Stimulated activated naive CD8-positive, alpha-beta T cell treated with anti-CD3 and anti-CD28 coated beads, Interleukin-15, Interleukin-2, amounts not matched to agents 100 ng/mL and 50 ng/mL, for 24 hours (primary cell): ENCODE measurements around the gene XDH.

Experiments used
- H3K27ac Mint-ChIP-seq: one replicate; pipeline ENCODE4 v1.8.0; 2021; ENCODE audit warnings: mild to moderate bottlenecking, mixed read lengths
- H3K27me3 Mint-ChIP-seq: one replicate; pipeline ENCODE4 v1.8.0; 2021; ENCODE audit warnings: mixed read lengths
- H3K36me3 Mint-ChIP-seq: one replicate; pipeline ENCODE4 v1.8.0; 2021; ENCODE audit warnings: low read depth, mixed read lengths
- H3K4me1 Mint-ChIP-seq: one replicate; pipeline ENCODE4 v1.8.0; 2021; ENCODE audit warnings: low read depth, mixed read lengths
- H3K4me3 Mint-ChIP-seq: one replicate; pipeline ENCODE4 v1.8.0; 2021; ENCODE audit warnings: mild to moderate bottlenecking, mixed read lengths
- H3K9me3 Mint-ChIP-seq: one replicate; pipeline ENCODE4 v1.8.0; 2021; ENCODE audit warnings: mixed read lengths

XDH gene

GRCh38 chr2:31384771-31385276 lies 29.7 kb downstream of the XDH start:
- Mint-ChIP-seq H3K9me3 (no peaks in the 10 kb centered on the region), H3K27ac (no peak overlapping the region), H3K36me3 (no peaks in the 10 kb centered on the region), H3K4me3 (no peak overlapping the region), H3K27me3 (no peaks in the 10 kb centered on the region), H3K4me1 (no peaks in the 10 kb centered on the region)

GRCh38 chr2:31384351-31384750 lies 30.2 kb downstream of the XDH start:
- H3K36me3 Mint-ChIP-seq: no peaks in the 10 kb centered on the region

GRCh38 chr2:31383471-31384153 lies 30.9 kb downstream of the XDH start:
- H3K9me3 Mint-ChIP-seq: no peaks in the 10 kb centered on the region
- H3K4me3 Mint-ChIP-seq: no peak overlapping the region
- H3K4me1 Mint-ChIP-seq: no peaks in the 10 kb centered on the region
- H3K27ac Mint-ChIP-seq: no peak overlapping the region
- no peaks in the 10 kb centered on the region for H3K36me3 Mint-ChIP-seq
- H3K27me3 Mint-ChIP-seq: no peaks in the 10 kb centered on the region

More at GRCh38 chr2:31384351-31384750, 30.2 kb downstream of the XDH start:
- no peak overlapping the region for H3K4me3 Mint-ChIP-seq
- no peaks in the 10 kb centered on the region for H3K27me3 Mint-ChIP-seq
- H3K27ac Mint-ChIP-seq: no peak overlapping the region
- no peaks in the 10 kb centered on the region for H3K4me1 Mint-ChIP-seq
- no peaks in the 10 kb centered on the region for H3K9me3 Mint-ChIP-seq

DNA sequence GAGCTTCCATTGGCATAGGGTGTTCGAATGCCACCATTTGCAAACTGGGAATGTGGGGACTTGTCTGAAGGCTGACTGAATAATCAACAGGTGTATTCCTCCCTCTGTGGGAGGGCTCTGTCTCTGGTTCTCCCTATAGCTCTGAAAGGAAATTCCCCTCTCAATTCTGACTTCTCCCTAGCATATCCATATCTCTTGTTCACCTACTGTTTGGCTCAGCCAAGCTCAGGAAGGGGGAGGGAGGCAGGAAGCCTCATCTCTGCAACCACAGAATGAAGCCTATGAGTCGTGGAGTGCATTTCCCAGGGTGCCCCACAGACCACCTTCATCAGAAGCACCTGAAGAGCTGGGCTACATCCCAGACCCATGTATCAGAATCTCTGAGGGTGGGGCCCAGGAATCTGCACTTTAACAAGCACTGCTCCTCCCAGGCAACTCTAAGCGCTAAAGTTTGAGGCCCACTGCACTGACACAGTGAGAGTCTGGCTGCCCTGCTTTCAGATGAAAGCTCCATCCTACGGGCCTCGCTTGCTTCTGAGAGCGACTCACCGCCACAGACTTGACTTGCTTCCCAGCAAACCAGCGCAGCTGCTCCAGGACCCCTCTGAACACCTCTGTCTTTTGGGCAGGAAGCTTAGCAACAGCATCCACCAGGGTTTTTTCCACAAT lies 32.0 kb downstream of the XDH start:
- Mint-ChIP-seq H3K27me3 (no peaks in the 10 kb centered on the region), H3K4me3 (no peak overlapping the region), H3K9me3 (no peaks in the 10 kb centered on the region), H3K4me1 (no peaks in the 10 kb centered on the region), H3K27ac (no peak overlapping the region), H3K36me3 (no peaks in the 10 kb centered on the region)

- Mint-ChIP-seq H3K4me3 (no peak overlapping the region), H3K4me1 (no peaks in the 10 kb centered on the region), H3K9me3 (no peaks in the 10 kb centered on the region), H3K36me3 (no peaks in the 10 kb centered on the region), H3K27me3 (no peaks in the 10 kb centered on the region), H3K27ac (no peak overlapping the region)
Measured at GRCh38 chr2:31381601-31382000, 32.9 kb downstream of the XDH start.

DNA sequence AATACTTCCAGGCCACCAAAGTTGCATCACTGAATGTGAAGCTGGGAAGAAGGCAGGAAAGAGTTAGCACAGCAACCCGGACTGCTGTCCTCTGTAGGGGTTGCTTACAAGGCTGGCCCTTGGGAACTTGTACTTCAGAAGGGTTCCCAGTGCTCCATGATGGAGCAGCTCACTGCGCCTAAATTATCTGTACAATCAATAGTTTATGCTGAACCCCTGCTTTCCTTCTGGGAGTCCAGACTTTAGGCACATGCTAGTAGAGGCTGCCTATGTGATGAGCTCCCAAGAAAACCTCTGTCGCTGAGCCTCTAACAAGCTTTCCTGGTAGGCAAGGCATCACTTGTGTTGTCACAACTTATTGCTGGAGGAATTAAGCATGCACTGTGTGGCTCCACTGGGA lies 34.3 kb downstream of the XDH start:
- Mint-ChIP-seq H3K27me3 (no peaks in the 10 kb centered on the region), H3K36me3 (no peaks in the 10 kb centered on the region), H3K27ac (no peak overlapping the region), H3K4me3 (no peak overlapping the region), H3K4me1 (no peaks in the 10 kb centered on the region), H3K9me3 (no peaks in the 10 kb centered on the region)

- no peaks in the 10 kb centered on the region for H3K4me1 Mint-ChIP-seq
- no peak overlapping the region for H3K27ac Mint-ChIP-seq
- H3K36me3 Mint-ChIP-seq: no peaks in the 10 kb centered on the region
- no peaks in the 10 kb centered on the region for H3K9me3 Mint-ChIP-seq
- no peaks in the 10 kb centered on the region for H3K27me3 Mint-ChIP-seq
- no peak overlapping the region for H3K4me3 Mint-ChIP-seq
Measured at GRCh38 chr2:31379747-31380146, 34.8 kb downstream of the XDH start.

DNA sequence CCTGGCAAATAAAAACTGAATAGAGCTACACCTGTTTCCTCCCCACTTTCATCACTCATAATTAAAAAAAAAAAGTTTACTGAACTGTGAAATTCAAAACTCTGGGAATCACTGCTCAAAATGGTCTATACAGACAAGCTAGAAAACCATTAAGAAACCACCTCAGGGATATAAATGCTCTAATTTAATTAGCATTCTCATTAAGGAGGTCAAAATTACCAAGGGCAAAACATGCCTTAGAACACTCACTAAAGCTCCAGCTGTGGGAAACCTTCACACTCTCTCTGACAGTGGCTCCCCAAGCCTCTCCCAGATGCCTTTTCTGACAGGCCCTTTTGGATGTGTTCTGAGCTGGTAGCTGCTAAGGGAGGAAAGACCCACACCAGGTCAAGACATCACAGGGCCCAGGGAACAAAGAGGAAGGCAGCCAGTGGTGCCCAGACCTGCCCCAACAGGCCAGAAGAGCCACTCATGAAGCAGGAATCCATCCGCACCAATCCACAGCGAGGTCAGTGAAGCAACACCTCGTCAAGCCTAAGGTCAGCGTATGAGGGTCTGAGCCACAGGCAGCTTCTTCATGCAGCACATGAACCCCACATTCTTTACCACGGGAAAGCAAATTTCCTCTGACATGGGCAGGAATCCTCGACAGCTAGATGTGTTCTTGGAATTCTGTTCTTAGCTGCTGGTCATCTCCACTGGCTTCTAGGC lies 35.6 kb downstream of the XDH start:
- Mint-ChIP-seq H3K9me3 (no peaks in the 10 kb centered on the region), H3K27me3 (no peaks in the 10 kb centered on the region), H3K4me1 (no peaks in the 10 kb centered on the region), H3K36me3 (no peaks in the 10 kb centered on the region), H3K4me3 (no peak overlapping the region), H3K27ac (no peak overlapping the region)

- Mint-ChIP-seq H3K4me3 (no peak overlapping the region), H3K4me1 (no peaks in the 10 kb centered on the region), H3K27me3 (no peaks in the 10 kb centered on the region), H3K27ac (no peak overlapping the region), H3K36me3 (no peaks in the 10 kb centered on the region), H3K9me3 (no peaks in the 10 kb centered on the region)
Measured at GRCh38 chr2:31378389-31378788, 36.2 kb downstream of the XDH start.

- H3K27me3 Mint-ChIP-seq: no peaks in the 10 kb centered on the region
- no peaks in the 10 kb centered on the region for H3K9me3 Mint-ChIP-seq
- H3K4me3 Mint-ChIP-seq: no peak overlapping the region
- H3K27ac Mint-ChIP-seq: no peak overlapping the region
- no peaks in the 10 kb centered on the region for H3K36me3 Mint-ChIP-seq
- no peaks in the 10 kb centered on the region for H3K4me1 Mint-ChIP-seq
Measured at GRCh38 chr2:31373127-31373526, 41.4 kb downstream of the XDH start.

DNA sequence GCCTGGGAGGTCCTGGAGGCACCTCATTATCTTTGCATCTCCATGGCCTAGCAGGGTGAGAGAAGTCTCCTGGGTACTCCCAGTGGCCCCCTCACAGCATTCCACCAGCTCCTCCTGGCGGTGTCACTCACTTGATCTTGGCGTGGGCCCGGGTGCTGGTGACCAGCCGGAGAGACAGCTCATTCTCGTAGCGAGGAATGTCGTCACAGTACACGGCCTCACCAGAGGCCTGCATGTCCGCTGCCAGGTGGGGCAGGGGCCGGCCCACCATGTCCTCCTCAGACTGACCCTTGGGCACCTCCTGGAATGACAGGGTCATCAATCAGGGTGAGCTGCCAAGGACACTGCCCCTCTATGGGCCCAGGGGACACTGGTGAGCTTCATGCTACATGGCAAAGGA lies 42.4 kb downstream of the XDH start:
- Mint-ChIP-seq H3K9me3 (no peaks in the 10 kb centered on the region), H3K27me3 (no peaks in the 10 kb centered on the region), H3K27ac (no peak overlapping the region), H3K4me3 (no peak overlapping the region), H3K36me3 (no peaks in the 10 kb centered on the region), H3K4me1 (no peaks in the 10 kb centered on the region)

DNA sequence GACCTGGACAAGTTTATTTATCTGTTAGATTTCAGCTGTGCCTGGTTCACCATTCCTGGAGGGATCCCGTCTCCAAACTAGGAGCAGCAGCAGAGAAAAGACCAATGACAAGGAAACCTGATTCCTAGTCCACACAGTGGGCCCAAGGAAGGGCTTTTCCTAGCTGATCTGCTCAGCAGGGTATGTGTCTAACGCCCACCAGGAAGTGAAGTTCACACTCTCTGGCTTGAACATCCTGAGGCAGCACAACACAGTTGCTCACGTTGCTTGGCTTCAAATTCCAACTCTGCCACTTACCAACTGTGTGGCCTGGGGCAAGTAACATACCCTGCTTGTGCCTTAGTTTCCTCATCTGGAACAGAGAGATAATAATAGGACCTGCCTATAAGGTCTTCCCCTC lies 42.9 kb downstream of the XDH start:
- no peak overlapping the region for H3K27ac Mint-ChIP-seq
- no peaks in the 10 kb centered on the region for H3K4me1 Mint-ChIP-seq
- no peaks in the 10 kb centered on the region for H3K9me3 Mint-ChIP-seq

GRCh38 chr2:31366733-31367132 lies 47.8 kb downstream of the XDH start:
- Mint-ChIP-seq H3K9me3 (no peaks in the 10 kb centered on the region), H3K4me1 (no peaks in the 10 kb centered on the region), H3K27me3 (no peaks in the 10 kb centered on the region), H3K36me3 (no peaks in the 10 kb centered on the region), H3K27ac (no peak overlapping the region), H3K4me3 (no peak overlapping the region)

More for the DNA sequence above, 42.9 kb downstream of the XDH start:
- no peak overlapping the region for H3K4me3 Mint-ChIP-seq
- no peaks in the 10 kb centered on the region for H3K27me3 Mint-ChIP-seq
- H3K36me3 Mint-ChIP-seq: no peaks in the 10 kb centered on the region

DNA sequence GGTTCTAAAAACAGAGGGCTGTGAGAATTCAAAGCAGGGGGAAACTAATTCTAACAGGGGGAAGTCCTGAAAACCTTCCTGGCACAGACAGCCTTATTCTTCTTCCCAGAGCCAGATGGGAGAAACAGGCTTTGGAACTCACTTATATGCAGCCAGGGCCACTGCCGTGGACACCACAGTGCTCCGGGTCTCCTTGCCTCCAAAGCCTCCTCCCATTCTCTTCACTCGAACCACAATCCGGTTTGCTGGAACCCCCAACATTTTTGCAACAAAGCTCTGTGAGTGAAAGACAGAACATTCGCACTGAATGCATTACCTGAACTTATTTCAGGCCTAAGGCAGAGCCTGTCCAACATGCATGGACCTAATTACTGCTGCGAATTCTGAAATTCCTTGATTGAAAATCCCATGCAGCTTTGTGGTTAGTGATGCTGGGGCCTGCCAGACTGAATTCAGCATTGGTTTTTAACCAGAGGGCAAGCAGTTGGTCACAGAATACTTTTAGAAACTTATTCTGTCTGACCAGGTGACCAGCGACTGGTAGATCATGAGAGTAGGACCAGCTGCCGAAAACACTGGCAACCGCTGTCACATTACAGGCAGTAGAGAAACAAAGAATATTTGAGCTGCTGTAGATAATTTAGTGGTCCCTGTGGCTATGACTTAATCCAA lies 48.6 kb downstream of the XDH start:
- peaks cover 6% of the 10 kb centered on the region for H3K27me3 Mint-ChIP-seq
- no peak overlapping the region for H3K4me3 Mint-ChIP-seq
- no peak overlapping the region for H3K27ac Mint-ChIP-seq
- H3K4me1 Mint-ChIP-seq: no peaks in the 10 kb centered on the region
- H3K36me3 Mint-ChIP-seq: no peaks in the 10 kb centered on the region
- H3K9me3 Mint-ChIP-seq: no peaks in the 10 kb centered on the region

DNA sequence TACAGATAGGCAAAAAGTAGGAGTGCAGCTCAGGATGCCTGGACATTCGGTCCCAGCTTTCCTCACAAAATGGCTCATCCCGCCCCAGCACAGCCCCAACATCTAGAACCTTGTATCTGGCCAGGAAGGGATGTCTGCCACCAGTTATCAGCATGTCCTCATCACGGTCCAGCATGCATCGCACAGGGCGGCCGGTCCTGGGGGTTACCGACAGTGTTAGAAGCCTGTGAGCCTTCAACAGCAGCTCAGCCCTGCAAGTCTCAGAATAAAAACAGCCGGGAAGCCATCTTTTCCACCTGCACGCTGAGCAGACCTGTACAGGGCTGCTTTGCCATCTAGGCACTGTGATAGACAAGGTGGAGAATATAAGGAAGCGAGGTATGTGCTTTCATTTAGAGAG lies 49.2 kb downstream of the XDH start:
- H3K4me3 Mint-ChIP-seq: no peak overlapping the region
- H3K4me1 Mint-ChIP-seq: no peaks in the 10 kb centered on the region
- no peaks in the 10 kb centered on the region for H3K36me3 Mint-ChIP-seq
- no peaks in the 10 kb centered on the region for H3K9me3 Mint-ChIP-seq
- H3K27ac Mint-ChIP-seq: no peak overlapping the region
- H3K27me3 Mint-ChIP-seq: peaks cover 11% of the 10 kb centered on the region
